Peyer's patch (tissue), 4 donors: ENCODE results near the gene SEMA4A.

Source experiments
- POLR2A ChIP-seq, 2 donors: fragments of 450-650 bp; IDR thresholded peaks; one replicate each; pipeline ENCODE4 v1.5.1; 2017; ENCODE audit warnings: antibody characterized with exemption in 2 of 2, mild to moderate bottlenecking in 2 of 2, moderate library complexity in 2 of 2
- TF ChIP-seq, protein P1 (sequence below), 6 experiments: fragments of 450-650 bp in 4 of 6; fragments of 200-600 bp in 2 of 6; sonication (generic) in 1 of 6; IDR thresholded peaks; one replicate each; pipeline ENCODE4 v1.5.1; 2017 to 2019; ENCODE audit warnings: antibody characterized with exemption in 6 of 6, mild to moderate bottlenecking in 3 of 6, moderate library complexity in 1 of 6

DNA sequence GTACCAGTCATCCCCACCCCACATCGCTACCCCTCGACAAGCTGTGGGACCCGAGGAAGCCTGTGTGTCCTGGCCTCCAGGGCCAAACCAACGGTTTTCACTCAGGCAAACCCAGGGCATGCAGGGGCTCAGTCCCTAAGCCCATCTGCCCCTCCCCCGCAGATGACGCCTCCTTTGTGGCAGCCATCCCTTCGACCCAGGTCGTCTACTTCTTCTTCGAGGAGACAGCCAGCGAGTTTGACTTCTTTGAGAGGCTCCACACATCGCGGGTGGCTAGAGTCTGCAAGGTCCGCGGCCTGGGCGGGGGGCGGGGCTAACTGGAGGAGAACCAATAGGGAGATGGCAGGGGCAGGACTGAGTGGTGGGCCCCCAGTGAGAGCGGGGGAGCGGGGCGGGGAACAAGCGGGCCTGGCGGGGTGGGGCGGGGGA, 7.4 kb downstream of the SEMA4A start:
- TF ChIP-seq, protein P1, sequence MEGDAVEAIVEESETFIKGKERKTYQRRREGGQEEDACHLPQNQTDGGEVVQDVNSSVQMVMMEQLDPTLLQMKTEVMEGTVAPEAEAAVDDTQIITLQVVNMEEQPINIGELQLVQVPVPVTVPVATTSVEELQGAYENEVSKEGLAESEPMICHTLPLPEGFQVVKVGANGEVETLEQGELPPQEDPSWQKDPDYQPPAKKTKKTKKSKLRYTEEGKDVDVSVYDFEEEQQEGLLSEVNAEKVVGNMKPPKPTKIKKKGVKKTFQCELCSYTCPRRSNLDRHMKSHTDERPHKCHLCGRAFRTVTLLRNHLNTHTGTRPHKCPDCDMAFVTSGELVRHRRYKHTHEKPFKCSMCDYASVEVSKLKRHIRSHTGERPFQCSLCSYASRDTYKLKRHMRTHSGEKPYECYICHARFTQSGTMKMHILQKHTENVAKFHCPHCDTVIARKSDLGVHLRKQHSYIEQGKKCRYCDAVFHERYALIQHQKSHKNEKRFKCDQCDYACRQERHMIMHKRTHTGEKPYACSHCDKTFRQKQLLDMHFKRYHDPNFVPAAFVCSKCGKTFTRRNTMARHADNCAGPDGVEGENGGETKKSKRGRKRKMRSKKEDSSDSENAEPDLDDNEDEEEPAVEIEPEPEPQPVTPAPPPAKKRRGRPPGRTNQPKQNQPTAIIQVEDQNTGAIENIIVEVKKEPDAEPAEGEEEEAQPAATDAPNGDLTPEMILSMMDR (IDR thresholded peaks at IDR 0.05): no peak
- TF ChIP-seq POLR2A (IDR thresholded peaks at IDR 0.05): no peak
